Panc1 (cell line): Measurements from ENCODE around the gene C19orf47. TPM values are rescaled to one million over a fixed set of nuclear protein-coding genes. Genes with fewer than 3 reads are reported as not detected.

Source experiments
- ATAC-seq: fragments of 200-7000 bp; cut with Tn5 transposase; 2 replicates; pipeline ENCODE4 v1.9.1; 2020; ENCODE audit warnings: mild to moderate bottlenecking, moderate library complexity
- BruUV-seq: library from RNA; stranded (reverse); fragments of 400-500 nt; replicated peaks from 2 replicates; lab custom pipeline; 2021; lab: Mats Ljungman, UMichigan
- CTCF ChIA-PET: fragments of 300-600 bp; sonication (Branson Sonifier 250); formaldehyde crosslinking; loops from one replicate; lab custom pipeline; 2022; ENCODE audit warnings: antibody characterized with exemption; lab: Charles Lee
- POLR2A ChIA-PET: fragments of 300-600 bp; sonication (Branson Sonifier 250); formaldehyde crosslinking; loops from one replicate; lab custom pipeline; 2022; ENCODE audit warnings: antibody characterized with exemption; lab: Charles Lee
- DNase-seq: peaks from one replicate; pipeline ENCODE4 v3.0.0-alpha.2; 2010; ENCODE audit warnings: low read depth, low spot score
- H3K27ac ChIP-seq: 2 replicates; pipeline ENCODE4 v1.5.1; 2011; ENCODE audit warnings: mild to moderate bottlenecking, low read length, inconsistent platforms
- H3K27me3 ChIP-seq: fragments of 200-500 bp; sonication (Bioruptor generic); 2 replicates; pipeline ENCODE4 v1.6.0; 2014; ENCODE audit warnings: low read length, inconsistent platforms; ENCODE audit not compliant: control insufficient read depth, insufficient read depth
- H3K36me3 ChIP-seq: fragments of 200-500 bp; sonication (Bioruptor generic); 2 replicates; pipeline ENCODE4 v1.5.1; 2014; ENCODE audit warnings: inconsistent platforms, mild to moderate bottlenecking, low read length, moderate library complexity; ENCODE audit not compliant: control insufficient read depth, insufficient read depth
- H3K4me1 ChIP-seq: 2 replicates; pipeline ENCODE4 v1.5.1; 2011; ENCODE audit warnings: inconsistent platforms, mild to moderate bottlenecking, low read length, moderate library complexity; ENCODE audit not compliant: control insufficient read depth, insufficient read depth
- H3K4me3 ChIP-seq, 2 experiments: 2 replicates each; pipeline ENCODE4 v1.5.1; 2011 to 2012; ENCODE audit warnings: low read depth in 2 of 2, low read length in 2 of 2, mild to moderate bottlenecking in 2 of 2, inconsistent platforms in 1 of 2, moderate library complexity in 1 of 2
- H3K9me3 ChIP-seq: fragments of 200-500 bp; sonication (Bioruptor generic); 2 replicates; pipeline ENCODE4 v1.5.1; 2014; ENCODE audit warnings: low read depth, mild to moderate bottlenecking, inconsistent platforms, low read length, moderate library complexity; ENCODE audit not compliant: control insufficient read depth, insufficient read depth
- CTCF ChIP-seq: fragments of 450-650 bp; IDR thresholded peaks from 2 replicates; pipeline ENCODE4 v1.5.1; 2017; ENCODE audit warnings: mild to moderate bottlenecking
- POLR2AphosphoS5 ChIP-seq: IDR thresholded peaks from 2 replicates; pipeline ENCODE4 v1.6.1; 2012; ENCODE audit warnings: mild to moderate bottlenecking, low read depth, low read length, moderate library complexity
- REST ChIP-seq, 2 experiments: IDR thresholded peaks; 2 replicates each; pipeline ENCODE4 v1.6.1; 2011 to 2012; ENCODE audit warnings: low read depth in 2 of 2, control low read depth in 1 of 2, low read length in 1 of 2, mild to moderate bottlenecking in 1 of 2, moderate library complexity in 1 of 2; ENCODE audit not compliant: insufficient read depth in 1 of 2
- SIN3A ChIP-seq: IDR thresholded peaks from 2 replicates; pipeline ENCODE4 v1.6.1; 2012; ENCODE audit warnings: low read depth, mild to moderate bottlenecking, low read length, moderate library complexity, borderline replicate concordance; ENCODE audit not compliant: insufficient read depth
- TCF7L2 ChIP-seq: IDR thresholded peaks from 2 replicates; pipeline ENCODE4 v1.6.1; 2011; ENCODE audit warnings: mild to moderate bottlenecking, low read depth, low read length, inconsistent platforms
- in situ Hi-C: cut with HindIII; loops from 2 replicates; pipeline ENCODE4 v1.10.0; 2016; ENCODE audit warnings: low sequenced_read_pairs, low pct_unique_long_range_greater_than_20kb
- intact Hi-C: fragments of 100-400 bp; cut with micrococcal nuclease; formaldehyde crosslinking; loops from one replicate; pipeline ENCODE4 v1.10.0; 2022; ENCODE audit not compliant: unreplicated experiment
- total RNA-seq: library from RNA; stranded (reverse); gene quantifications from one replicate; pipeline ENCODE4 v1.2.1, GENCODE V29; 2021; ENCODE audit not compliant: unreplicated experiment

The C19orf47 gene
- total RNA-seq, 1 experiment from 2014 or later = 29.0 TPM

GRCh38 chr19:40365010-40365409 lies 16.8 kb upstream of the C19orf47 start:
- in situ Hi-C loops (no loop called here), intact Hi-C loops (no loop called here)
- Histone ChIP-seq H3K4me3 (no peak overlapping the region), H3K4me1 (peaks cover 4% of the 10 kb centered on the region; the same call in 1 of the 2 replicates), H3K9me3 (no peaks in the 10 kb centered on the region), H3K36me3 (no peaks in the 10 kb centered on the region), H3K27ac (no peak overlapping the region), H3K27me3 (no peaks in the 10 kb centered on the region)
- no TSS peak for BruUV-seq
- DNase-seq = no peak
- ATAC-seq = no peak
- CTCF ChIA-PET = interaction anchor here (0.6 kb wide), 1 partner anchor 10 kb away, joined by 5 read pairs; no protein-coding TSS in a partner anchor
- no peak for TF ChIP-seq TCF7L2
- TF ChIP-seq CTCF = no peak
- no peak for TF ChIP-seq REST (IDR thresholded peaks at IDR 0.05; ENCODE audit: insufficient read depth in 1 of 2, low read depth in 2 of 2, low read length in 1 of 2)
- POLR2A ChIA-PET = no interaction called here

GRCh38 chr19:40363069-40363468 lies 14.9 kb upstream of the C19orf47 start:
- CTCF ChIA-PET = no interaction called here
- Histone ChIP-seq H3K27ac (no peak overlapping the region), H3K4me3 (no peak overlapping the region), H3K27me3 (no peaks in the 10 kb centered on the region), H3K36me3 (no peaks in the 10 kb centered on the region), H3K9me3 (no peaks in the 10 kb centered on the region), H3K4me1 (peaks cover 4% of the 10 kb centered on the region; the same call in 1 of the 2 replicates)
- BruUV-seq = no TSS peak
- DNase-seq (no peak), ATAC-seq (no peak)
- intact Hi-C loops (no loop called here), in situ Hi-C loops (no loop called here)
- POLR2A ChIA-PET = no interaction called here
- TF ChIP-seq REST (IDR thresholded peaks at IDR 0.05; ENCODE audit: insufficient read depth in 1 of 2, low read depth in 2 of 2, low read length in 1 of 2) (no peak), SIN3A (no peak), TCF7L2 (no peak), CTCF (no peak), POLR2AphosphoS5 (no peak)
